IPS DF 4.7 (cell line): ENCODE data around the gene FAAP100.

Experiments used
- DNase-seq: peaks from one replicate; pipeline ENCODE4 v3.0.0-alpha.2; 2013; ENCODE audit warnings: low spot score; ENCODE audit errors: extremely low read depth

The FAAP100 gene

GRCh38 chr17:81577278-81578000, 25.3 kb upstream of the FAAP100 start:
- no peak for DNase-seq

GRCh38 chr17:81576621-81577277, 24.6 kb upstream of the FAAP100 start:
- DNase-seq = no peak

- DNase-seq = no peak
Measured at GRCh38 chr17:81575836-81576235, 23.7 kb upstream of the FAAP100 start.

GRCh38 chr17:81574643-81574956, 22.4 kb upstream of the FAAP100 start:
- no peak for DNase-seq

- no peak for DNase-seq
Measured at GRCh38 chr17:81573794-81574642, 21.9 kb upstream of the FAAP100 start.

GRCh38 chr17:81572563-81573168, 20.5 kb upstream of the FAAP100 start:
- no peak for DNase-seq

GRCh38 chr17:81570964-81571363, 18.8 kb upstream of the FAAP100 start:
- DNase-seq = no peak

GRCh38 chr17:81569986-81570514, 17.9 kb upstream of the FAAP100 start:
- DNase-seq = no peak

GRCh38 chr17:81568416-81568815, 16.3 kb upstream of the FAAP100 start:
- DNase-seq = no peak

- DNase-seq = no peak
Measured at GRCh38 chr17:81567191-81567590, 15.0 kb upstream of the FAAP100 start.

GRCh38 chr17:81566461-81567126, 14.4 kb upstream of the FAAP100 start:
- DNase-seq = no peak

GRCh38 chr17:81565231-81565630, 13.1 kb upstream of the FAAP100 start:
- no peak for DNase-seq

- no peak for DNase-seq
Measured at GRCh38 chr17:81564778-81565177, 12.6 kb upstream of the FAAP100 start.

GRCh38 chr17:81563861-81564586, 11.9 kb upstream of the FAAP100 start:
- no peak for DNase-seq

GRCh38 chr17:81561494-81561885, 9.3 kb upstream of the FAAP100 start:
- no peak for DNase-seq

GRCh38 chr17:81558941-81559806, 7.0 kb upstream of the FAAP100 start:
- no peak for DNase-seq

- no peak for DNase-seq
Measured at GRCh38 chr17:81558115-81558468, 5.9 kb upstream of the FAAP100 start.

- no peak for DNase-seq
Measured at GRCh38 chr17:81557276-81558114, 5.3 kb upstream of the FAAP100 start.

- no peak for DNase-seq
Measured at GRCh38 chr17:81556863-81557262, 4.7 kb upstream of the FAAP100 start.
